ENCODE results near the gene ZNF385A. TPM values are rescaled to one million over a fixed set of nuclear protein-coding genes. Genes with fewer than 3 reads are reported as not detected.

Gene ZNF385A
- total RNA-seq, 2 experiments from 2014 or later, result 0.32 to 2.9 TPM

DNA sequence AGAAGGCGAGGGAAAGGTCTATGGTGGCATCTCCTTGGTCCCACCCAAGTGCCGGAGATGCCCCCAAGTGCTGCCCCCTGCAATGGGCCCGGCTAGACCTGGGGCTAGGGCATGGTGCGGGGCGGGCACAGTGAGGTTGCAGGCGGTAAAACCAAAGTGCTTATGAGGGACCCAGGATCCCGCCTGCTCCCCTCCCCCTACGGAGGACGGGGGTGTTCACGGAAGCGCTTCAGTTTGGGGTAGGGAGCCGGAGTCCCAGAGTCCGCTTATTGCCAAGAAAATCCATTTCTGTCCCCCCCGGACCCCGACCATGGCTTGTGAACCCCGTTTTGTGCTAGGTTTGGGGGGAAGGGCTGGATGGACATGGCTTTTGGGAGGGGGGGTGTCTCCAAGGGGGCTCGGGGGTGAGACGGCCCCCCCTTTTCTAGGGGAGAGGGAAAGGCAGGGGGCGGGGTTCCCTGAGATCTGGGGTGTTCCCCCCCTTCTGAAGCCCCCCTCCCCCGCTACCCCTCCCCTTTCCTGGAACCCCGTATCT is 14.9 kb downstream of the ZNF385A start:
- Histone ChIP-seq H3K4me2 (ENCODE audit: low read length) (no peak overlapping the region; the same call in 1 of the 2 replicates), H3K4me1 (ENCODE audit: insufficient read depth, low read length, poor library complexity, severe bottlenecking) (peaks cover 16% of the 10 kb centered on the region), H4K20me1 (ENCODE audit: insufficient read depth, low read length) (no peaks in the 10 kb centered on the region), H3K36me3 (ENCODE audit: insufficient read depth, low read length) (no peaks in the 10 kb centered on the region), H3K27ac (ENCODE audit: low read depth, low read length, poor library complexity, severe bottlenecking) (no peak overlapping the region), H3K9me2 (ENCODE audit: insufficient read depth, low read length) (no peaks in the 10 kb centered on the region), H3K79me2 (ENCODE audit: insufficient read depth, low read depth, low read length) (no peaks in the 10 kb centered on the region), H3K4me3 (ENCODE audit: low read depth, low read length, poor library complexity, severe bottlenecking) (no peak overlapping the region), H2AFZ (ENCODE audit: low read length) (no peak overlapping the region), H3K9me3 (ENCODE audit: low read length) (no peaks in the 10 kb centered on the region)
- ChIA-PET CTCF (ENCODE audit: unreplicated experiment) (no interaction called here), POLR2A (no interaction called here)
- BruUV-seq (replicated peaks), result no TSS peak
- no peak for DNase-seq (ENCODE audit: low spot score)
- intact Hi-C loops (cut with micrococcal nuclease; ENCODE audit: unreplicated experiment), result loop anchor here (2.0 kb wide), 1 partner anchor 75 kb away; no protein-coding TSS in a partner anchor
- TF ChIP-seq, protein P1, sequence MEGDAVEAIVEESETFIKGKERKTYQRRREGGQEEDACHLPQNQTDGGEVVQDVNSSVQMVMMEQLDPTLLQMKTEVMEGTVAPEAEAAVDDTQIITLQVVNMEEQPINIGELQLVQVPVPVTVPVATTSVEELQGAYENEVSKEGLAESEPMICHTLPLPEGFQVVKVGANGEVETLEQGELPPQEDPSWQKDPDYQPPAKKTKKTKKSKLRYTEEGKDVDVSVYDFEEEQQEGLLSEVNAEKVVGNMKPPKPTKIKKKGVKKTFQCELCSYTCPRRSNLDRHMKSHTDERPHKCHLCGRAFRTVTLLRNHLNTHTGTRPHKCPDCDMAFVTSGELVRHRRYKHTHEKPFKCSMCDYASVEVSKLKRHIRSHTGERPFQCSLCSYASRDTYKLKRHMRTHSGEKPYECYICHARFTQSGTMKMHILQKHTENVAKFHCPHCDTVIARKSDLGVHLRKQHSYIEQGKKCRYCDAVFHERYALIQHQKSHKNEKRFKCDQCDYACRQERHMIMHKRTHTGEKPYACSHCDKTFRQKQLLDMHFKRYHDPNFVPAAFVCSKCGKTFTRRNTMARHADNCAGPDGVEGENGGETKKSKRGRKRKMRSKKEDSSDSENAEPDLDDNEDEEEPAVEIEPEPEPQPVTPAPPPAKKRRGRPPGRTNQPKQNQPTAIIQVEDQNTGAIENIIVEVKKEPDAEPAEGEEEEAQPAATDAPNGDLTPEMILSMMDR (conservative IDR thresholded peaks at IDR 0.05; ENCODE audit: low read length), result no peak
- TF ChIP-seq EZH2phosphoT487 (IDR thresholded peaks at IDR 0.05; ENCODE audit: borderline replicate concordance, low read depth, low read length), result no peak

DNA sequence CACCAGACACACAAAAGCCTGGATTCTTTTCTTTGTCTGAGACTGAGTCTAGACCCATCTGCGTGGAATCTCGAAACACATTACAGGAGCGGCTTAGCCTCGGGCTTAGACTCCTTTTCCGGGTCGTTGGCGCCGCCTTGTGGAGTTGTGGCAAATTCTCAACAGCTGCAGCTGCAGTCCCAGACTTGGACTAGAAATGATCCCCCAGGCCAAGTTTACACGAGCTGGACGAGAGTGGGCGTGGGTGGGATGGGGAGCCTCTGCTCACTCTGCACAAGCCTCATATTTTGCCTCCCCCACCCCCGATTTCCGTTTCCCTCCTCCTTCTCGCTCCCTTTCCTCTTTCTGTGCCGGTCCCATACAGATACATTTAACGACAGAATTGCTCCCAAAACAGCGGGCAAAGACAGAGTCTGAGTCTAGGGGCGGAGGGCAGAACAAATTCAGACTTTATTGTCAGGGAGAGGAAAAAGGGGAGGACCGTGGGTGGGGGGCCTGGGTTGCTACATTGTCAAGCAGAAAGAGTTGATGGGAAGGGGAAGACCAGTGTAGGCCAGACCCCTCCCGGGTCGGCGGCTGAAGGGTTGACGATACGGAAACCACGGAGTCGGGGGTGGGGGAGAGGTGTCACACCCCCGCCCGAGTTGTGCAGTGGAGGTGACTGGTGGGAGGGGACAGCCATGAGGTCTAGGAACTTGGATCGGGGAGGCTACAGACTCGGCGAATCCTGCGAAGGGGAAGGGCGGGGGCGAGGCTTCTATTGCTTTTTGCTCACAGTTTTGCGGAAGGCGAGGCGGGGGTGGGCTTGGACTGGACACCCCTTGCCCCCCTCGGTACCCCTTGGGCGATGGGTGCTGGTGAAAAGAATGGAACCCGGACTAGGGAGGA is 15.6 kb downstream of the ZNF385A start:
- Histone ChIP-seq H3K79me2 (ENCODE audit: insufficient read depth, low read depth, low read length) (no peaks in the 10 kb centered on the region), H3K4me2 (ENCODE audit: low read length) (peak overlapping the region; percentile 47), H4K20me1 (ENCODE audit: insufficient read depth, low read length) (no peaks in the 10 kb centered on the region), H3K4me3 (ENCODE audit: low read depth, low read length, poor library complexity, severe bottlenecking) (peak overlapping the region; percentile 27), H3K9me2 (ENCODE audit: insufficient read depth, low read length) (no peaks in the 10 kb centered on the region), H2AFZ (ENCODE audit: low read length) (peak overlapping the region; percentile 90), H3K36me3 (ENCODE audit: insufficient read depth, low read length) (no peaks in the 10 kb centered on the region), H3K9me3 (ENCODE audit: low read length) (no peaks in the 10 kb centered on the region), H3K27ac (ENCODE audit: low read depth, low read length, poor library complexity, severe bottlenecking) (no peak overlapping the region), H3K4me1 (ENCODE audit: insufficient read depth, low read length, poor library complexity, severe bottlenecking) (peaks cover 23% of the 10 kb centered on the region)
- POLR2A ChIA-PET, result interaction anchor here (0.7 to 1.2 kb wide), 3 partner anchors 90 to 151 kb away, joined by 3 to 6 read pairs (median 4); no protein-coding TSS in a partner anchor
- CTCF ChIA-PET (ENCODE audit: unreplicated experiment), result interaction anchor here (0.6 to 1.4 kb wide), 5 partner anchors 11 to 180 kb away, joined by 3 to 4 read pairs (median 3); no protein-coding TSS in a partner anchor
- no peak for TF ChIP-seq EZH2phosphoT487 (IDR thresholded peaks at IDR 0.05; ENCODE audit: borderline replicate concordance, low read depth, low read length)
- TF ChIP-seq, protein P1 (conservative IDR thresholded peaks at IDR 0.05; ENCODE audit: low read length), result peak; percentile 96
- intact Hi-C loops (cut with micrococcal nuclease; ENCODE audit: unreplicated experiment), result loop anchor here (1.0 to 2.0 kb wide), 2 partner anchors 25 to 74 kb away; no protein-coding TSS in a partner anchor
- DNase-seq (ENCODE audit: low spot score), result peak; percentile 90
- BruUV-seq (replicated peaks), result no TSS peak

Measured in OCI-LY7 (cell line).